GM19452 (cell line): ENCODE measurements around the gene MITD1.
"Not testable (repeated sequence)": the region's sequence is repeated elsewhere in the genome, so short reads cannot be mapped to it uniquely, and the experiment has no call there.

Source experiments
- ATAC-seq: cut with Tn5 transposase; IDR thresholded peaks from one replicate; pipeline ENCODE4 v1.9.1; 2021; ENCODE audit not compliant: unreplicated experiment

Gene MITD1

DNA sequence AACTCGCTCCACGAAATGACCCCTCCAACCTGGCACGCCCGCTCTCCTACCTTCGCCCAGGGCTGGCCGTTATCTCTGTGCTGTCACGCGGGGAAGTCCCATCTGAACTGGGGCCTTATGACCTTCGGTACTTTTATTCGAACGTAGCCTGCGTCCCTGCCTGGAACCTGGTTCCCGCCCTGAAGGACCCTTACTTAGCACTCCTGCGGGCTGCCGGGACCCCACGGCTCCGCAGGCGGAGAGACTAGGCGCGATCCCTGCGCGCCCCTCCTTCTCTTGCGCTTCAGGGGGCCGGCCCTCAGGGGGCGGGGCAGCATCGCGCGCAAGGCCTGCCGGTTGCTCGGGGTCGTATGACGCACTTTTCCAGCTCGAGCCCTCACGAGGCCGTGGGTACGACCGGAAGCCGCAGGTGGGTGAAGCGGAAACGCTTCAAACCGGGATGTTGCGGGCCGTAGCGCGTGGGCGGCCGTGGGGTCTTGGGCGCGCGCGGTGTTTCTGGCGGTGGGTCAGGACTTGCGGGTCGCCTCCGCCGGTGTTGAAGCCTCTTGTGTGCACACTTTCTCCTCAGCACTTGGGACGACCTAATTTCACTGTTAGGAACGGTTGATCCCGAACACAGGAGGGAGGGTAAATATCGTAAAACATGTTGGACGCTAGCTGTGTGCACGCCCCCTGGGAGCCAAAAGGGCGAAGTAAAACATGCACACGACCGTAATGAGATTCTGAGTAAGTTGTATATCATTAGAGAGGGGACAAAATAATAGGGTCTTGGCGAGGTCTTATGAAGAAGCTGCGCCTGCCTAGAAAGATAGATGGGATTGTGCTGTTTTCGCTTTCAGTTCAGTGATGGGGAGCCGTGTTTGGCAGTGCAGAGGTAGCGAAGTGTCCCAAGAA, 26.0 kb downstream of the MITD1 start, which contains the start of the genes LIPT1 and TSGA10:
TSS of gene LIPT1 (plus strand) at position 325 of the 894 bp plus-strand sequence. CDS start 6,991 bp downstream, outside the sequence.
TSS of gene TSGA10 (minus strand) at position 300 of the 894 bp plus-strand sequence. CDS start 45,503 bp downstream, outside the sequence.
- peak; percentile 96 for ATAC-seq

DNA sequence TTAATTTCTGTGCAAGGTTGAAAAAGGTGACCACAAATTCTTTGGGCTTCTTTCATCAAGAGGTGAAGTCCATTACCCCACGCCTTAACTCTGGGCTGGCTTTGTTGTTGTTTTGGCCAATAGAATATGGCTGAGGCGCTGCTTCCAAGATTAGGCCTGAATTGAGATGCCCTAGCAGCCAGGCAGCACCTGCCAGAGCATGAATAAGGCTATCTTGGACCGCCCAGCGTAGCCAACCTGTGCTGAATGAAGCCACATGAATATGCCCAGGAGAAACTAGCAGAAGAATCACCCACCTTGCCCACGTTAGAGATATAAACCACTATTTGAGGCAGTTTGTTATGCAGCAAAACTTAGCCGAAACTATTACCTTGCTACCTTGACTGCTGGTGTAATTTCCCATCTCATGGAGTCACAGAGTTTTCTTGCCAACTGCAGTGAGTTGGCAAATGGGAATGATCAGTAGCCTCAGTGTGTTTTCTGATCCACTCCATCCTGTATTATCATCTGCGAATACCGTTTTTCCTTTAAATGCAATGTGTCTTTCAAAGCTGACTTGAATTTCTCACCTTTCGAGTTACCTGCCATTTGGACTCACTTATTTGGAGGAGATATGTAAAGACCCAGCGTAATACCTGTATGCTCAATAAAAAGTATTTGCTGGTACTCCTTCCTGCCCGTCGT, 26.8 kb downstream of the MITD1 start:
- no peak for ATAC-seq

DNA sequence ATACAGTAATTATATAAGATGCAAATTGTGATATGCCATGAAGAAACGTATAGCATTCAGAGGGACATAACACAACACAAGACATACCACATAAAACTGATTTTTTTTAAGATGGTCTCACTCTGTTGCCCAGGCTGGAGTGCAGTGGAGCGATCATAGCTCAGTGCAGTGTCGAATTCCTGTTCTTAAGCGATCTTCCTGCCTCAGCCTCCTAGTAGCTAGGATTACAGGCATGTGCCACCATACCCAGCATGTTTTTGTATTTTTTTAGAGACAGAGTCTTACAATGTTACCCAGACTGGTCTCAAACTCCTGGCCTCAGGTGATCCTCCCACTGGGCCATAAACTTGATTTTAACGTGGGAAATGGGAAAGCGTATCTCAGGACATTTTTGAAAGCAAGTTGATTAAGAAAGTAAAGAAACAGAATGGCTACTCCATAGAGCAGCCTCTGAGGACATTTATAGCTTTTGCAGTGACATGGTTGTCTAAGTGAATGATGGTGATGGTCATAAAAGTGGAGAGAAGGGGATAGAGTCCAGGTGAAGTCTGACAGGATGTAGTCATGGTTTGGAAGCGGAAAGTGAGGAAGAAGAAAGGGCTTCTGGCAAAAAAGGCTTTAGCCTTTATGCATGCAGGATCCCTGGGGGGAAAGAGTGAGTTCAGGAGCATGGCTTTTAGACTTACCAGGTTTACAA, 28.5 kb downstream of the MITD1 start:
- no peak for ATAC-seq

DNA sequence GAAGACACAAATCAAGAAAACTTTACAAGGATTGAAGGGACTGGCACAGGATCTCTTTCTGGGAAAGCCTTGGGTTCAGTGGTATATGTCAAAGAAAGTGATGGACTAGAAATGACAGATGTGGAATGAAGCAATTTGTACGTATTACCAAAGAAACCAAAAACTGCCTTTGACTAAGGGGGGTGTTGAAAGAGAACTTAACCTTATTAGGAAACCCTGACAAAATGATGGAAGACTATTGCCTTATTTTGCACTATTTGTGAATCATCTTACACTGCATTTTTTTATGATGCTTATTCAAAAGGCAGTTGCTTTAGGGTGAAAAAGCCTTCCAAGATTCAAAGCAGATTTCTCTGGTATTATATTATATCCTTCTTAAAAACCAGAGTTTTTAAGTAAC, 30.2 kb downstream of the MITD1 start:
- ATAC-seq = no peak

DNA sequence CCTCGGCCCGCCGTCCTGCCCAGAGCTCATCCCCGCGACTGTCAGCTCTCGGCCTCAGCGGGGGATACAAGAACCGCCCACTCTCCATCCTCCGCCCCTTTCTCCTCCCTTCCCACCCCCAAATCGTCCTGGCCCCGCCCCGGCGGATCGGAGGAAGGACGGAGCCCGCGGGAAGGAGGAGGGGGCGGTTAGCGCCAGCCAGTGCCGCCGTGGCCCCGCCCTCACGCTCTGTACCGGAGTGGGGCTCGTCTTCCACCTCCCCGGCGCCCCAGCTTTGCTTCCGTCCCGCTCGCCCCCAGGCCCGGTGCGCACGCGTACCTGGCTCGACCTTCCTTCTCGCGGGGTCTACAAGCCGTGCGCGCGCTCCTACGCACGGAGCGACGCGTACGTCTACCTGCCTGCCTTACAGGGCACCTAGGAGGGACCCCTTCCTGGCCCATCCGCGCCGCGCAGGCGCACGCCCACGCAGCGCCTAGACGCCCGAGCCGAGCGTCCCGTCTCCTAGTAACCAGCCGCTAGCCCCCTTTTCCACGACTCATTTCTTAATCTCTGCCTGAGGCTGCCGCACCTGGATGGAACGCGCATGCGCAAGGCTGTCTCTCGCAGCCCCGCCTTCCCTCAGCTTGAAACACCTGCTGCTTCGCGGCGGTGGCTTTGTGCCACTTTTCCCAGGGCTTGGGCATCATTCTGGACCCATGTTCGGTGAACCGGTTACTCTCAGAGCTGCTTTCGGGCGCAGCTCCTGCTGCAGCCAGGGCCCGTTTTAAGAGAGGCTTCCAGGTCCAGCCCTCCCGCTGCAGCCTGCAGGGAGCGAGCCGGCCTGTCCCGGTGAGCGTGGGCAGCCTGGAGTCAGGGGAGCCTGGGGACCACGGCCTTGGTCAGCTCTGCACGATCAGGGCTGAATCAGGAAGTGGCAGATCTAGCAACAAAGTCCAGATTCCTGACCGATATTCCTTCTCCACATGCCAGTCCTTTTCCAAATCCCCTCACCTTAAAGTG, 39.4 kb downstream of the MITD1 start, which contains the start of gene C2orf15:
TSS of gene C2orf15 (plus strand) at position 598 of the 999 bp plus-strand sequence. CDS start 8,852 bp downstream, outside the sequence.
- ATAC-seq = peak; percentile 88

DNA sequence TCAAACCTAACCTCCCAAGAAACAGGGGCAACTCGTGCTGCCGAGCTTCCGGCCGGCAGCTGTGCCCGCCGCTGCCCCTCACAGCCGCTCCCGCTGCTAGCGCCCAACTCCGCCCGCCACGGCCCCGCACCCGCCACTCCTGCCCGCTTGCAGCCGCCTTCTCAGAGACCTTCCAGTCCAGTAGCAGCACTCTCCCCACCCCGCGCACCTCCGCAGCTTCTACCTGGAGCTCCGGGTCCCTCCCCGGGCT, 40.1 kb downstream of the MITD1 start:
- peak; percentile 21 for ATAC-seq

DNA sequence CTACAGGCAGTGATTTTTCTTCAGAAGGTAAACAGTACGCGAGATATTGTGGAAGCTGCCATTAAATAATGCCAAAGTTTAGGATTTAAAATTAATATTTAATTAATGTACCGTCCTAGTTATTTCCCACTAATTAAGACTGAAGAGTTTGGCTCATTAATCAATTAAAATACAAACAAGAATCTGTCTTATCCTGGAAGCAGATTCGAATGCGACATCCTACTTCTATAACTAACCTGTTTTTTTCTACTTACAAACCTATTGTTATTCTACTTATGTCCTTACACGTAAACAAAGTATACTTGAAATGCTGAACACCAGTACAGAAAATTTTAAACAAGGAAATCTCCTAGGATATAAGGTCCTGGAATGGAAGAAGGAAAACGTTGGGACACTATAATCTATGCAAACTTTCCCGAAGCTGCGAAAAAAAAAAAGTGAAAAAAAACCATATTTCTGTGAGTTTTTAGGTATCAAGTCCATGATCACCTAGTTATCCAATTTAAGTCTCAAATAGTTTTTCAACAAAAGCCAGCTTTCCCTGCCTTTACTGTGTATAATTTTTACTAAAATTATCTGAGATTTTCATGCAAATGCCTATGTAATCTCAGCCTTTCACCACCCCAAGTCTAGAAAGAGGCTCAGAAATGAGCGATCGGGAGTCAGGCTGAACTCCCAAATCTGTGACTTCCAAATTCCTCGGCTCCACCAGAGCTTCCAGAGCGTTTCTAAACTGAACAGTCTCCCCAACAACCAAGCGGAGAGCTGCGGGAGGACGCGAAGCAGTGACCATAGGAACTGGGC, 40.6 kb downstream of the MITD1 start:
- no peak for ATAC-seq

DNA sequence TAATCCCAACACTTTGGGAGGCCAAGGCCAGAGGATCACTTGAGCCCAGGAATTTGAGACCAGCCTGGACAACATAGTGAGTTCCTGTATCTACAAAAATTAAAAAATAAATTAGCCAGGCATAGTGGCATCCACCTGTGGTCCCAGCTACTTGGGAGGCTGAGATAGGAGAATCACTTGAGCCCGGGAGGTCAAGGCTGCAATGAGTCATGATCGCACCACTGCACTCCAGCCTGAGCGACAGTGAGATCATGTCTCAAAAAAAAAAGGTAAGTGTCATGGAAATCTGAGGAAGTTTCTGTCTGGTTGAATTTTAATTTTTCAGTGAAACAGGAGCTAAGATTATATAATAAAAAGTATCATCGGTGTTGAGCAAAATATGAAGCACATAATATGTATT, 41.9 kb downstream of the MITD1 start:
- no peak for ATAC-seq

DNA sequence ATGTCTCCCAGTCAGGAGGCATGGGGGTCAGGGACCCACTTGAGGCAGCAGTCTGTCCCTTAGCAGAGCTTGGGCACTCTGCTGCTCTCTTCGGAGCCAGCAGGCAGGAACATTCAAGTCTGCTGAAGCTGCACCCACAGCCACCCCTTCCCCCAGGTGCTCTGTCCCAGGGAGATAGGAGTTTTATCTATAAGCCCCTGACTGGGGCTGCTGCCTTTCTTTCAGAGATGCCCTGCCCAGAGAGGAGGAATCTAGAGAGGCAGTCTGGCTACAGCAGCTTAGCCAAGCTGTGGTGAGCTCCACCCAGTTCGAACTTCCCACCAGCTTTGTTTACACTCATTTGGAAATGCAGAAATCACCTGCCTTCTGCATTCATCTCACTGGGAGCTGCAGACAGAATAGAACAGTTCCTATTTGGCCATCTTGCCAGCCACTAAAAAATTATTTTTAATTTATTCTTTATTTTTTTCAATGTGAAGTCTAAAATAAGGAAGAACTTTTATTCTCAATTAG, 45.8 kb downstream of the MITD1 start:
- not testable (repeated sequence) for ATAC-seq

DNA sequence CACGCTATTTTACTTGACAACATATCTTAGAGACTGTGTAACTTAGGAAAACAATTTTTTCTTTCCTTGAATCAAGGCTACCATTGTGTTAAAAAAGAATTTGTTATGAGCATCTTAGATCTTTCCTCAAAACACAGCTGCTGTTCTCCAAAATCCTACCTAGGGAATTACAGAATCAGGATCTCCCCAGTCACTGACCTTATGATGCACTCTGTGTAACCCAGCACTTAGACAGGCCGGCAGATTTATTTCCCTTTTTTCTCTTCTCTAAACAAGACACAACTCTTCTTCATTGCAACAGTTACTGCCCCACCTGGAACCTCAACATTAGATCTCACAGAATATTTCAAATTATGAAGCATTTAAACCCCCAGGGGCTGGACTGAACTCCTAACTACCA, 52.9 kb downstream of the MITD1 start:
- ATAC-seq = no peak
